GM04503 (cell line): ENCODE results near the gene EOLA2.
"Not testable (repeated sequence)": the region's sequence is repeated elsewhere in the genome, so short reads cannot be mapped to it uniquely, and the experiment has no call there.

Experiments
- DNase-seq: peaks from one replicate; pipeline ENCODE4 v3.0.0-alpha.2; 2012; ENCODE audit warnings: low read depth

The EOLA2 gene

DNA sequence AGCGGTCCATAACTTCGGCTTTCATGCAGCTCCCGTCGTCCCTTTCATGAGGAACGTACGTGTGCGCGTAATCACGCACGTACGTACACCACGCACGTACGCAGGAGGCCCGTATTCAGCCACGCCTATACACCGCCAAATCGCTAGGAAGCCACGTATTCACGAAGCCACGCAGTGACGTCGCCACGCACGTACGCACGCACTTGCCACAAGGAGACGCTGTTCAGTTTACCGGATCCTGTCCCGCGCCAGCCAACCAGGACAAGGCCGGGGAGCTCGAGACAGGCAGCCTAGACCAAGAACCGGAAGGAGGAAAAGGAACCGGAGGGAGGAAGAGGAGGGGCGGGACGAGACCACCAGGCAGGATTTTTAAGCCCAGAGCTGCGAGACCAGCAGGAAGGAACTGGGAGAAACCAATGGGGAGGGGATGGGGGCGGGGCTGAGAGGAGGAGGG lies at the start of gene EOLA2:
EOLA2 (minus strand) TSS at position 65 of the 454 bp plus-strand sequence. CDS start 4,617 bp downstream, outside the sequence.
- DNase-seq, result peak; percentile 86

GRCh38 chrX:149987613-149988012 lies 49.3 kb upstream of the EOLA2 start:
- DNase-seq, result no peak

DNA sequence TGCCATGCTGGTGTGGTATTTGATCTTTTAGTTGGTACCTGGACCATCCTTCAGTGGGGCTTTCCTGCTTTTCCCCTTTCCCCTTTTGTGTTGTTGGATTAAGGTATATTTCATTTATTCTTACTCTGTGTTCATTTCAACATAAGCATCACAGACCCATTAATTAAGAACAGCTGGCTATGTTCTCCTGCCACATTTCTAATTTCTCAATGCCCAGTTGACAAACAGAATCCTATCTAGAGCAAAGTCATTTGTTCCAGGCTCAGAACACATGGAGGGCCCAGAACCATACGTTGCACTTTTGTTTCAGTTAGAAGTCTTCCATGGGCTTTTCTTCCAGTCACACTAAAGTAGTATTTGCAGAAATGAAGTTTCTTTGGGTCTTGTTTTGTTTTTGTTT lies 46.1 kb upstream of the EOLA2 start:
- no peak for DNase-seq

GRCh38 chrX:149982310-149982709 lies 44.0 kb upstream of the EOLA2 start:
- no peak for DNase-seq

DNA sequence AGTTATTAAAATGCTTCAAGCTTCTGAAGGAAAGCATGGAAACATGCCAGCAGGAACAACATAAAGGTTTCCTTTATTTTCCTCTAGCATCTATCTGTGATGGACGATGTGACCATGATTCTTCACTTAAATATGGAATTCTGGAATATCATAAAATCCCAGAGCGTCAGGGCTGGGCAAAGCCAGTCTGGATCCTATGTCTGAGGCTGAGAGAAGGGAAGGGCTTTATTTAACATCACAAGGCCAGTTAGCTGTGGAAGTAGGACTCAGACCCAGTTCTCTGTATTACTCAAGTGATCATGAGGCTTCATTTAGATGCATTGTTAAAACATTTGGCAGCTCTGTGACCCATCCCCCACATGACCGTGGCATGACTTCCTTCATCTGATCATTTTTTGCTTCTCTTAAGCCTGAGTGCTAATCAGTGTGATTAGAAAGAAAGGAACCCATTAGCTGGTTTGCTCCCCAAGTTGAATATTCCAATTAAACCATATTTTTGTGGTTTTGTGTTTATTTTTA lies 40.9 kb upstream of the EOLA2 start:
- no peak for DNase-seq

DNA sequence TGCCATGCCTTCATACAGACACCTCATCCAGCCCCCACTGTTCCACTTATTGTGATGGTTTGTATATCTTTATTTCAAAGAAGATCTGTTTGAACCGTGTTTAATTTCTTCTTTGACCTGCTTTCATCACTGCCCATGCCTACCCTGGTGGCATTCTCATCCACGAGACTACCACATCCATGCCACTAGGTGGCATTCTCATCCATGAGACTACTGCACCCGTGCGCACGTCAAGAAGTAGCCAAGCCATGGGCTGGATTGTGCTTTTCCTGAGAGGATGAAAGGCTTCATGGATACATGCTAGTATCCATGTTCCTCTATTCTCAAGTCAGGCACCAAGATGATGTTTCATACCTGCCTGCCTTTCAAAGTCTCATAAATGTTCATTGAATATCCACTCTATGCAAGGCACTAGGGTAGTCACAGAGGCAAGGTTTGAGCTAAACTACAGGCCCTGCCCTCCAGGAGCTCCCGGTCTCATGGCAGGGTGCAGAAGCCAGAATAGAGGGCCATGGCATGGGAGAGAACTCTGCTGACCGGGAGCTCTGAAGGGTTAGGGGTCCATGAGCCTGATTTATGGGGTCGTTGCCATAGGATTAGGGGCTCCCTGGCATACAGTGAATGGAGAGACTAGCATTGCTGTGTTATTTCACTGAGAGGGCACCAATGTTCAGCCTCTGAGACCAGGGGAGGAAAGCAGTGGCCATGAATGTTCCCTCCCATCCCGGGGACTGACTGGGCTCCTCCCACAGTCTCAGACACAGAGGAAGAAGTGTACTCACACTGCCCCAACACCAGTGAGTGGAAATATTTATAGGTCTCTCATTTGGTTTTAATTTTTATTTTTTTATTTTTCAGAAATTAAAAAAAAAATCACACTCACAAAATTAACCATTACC lies 24.8 kb upstream of the EOLA2 start:
- DNase-seq, result no peak

GRCh38 chrX:149962010-149962409 lies 23.7 kb upstream of the EOLA2 start:
- DNase-seq, result no peak

- no peak for DNase-seq
These were observed 23.3 kb upstream of the EOLA2 start for GRCh38 chrX:149961572-149961971.

DNA sequence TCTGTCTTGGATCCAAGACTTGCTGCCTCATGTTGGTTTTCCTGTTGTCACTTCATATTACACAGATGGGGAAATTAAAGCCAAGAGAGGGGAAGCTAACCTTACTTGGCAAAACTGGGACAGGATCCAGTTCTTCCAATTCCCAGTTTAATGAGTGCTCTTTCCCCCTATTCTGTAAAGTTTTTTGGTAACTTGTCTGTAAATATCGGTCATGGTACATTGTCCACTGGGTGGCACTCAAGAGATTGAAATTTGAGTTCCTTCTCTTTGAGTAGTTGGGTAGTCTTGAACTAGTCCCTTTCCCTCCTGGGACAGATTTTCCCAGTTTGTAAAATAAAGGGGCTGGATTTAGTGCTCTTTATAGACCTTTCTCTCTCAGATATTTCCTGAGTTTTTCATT lies 12.4 kb upstream of the EOLA2 start:
- no peak for DNase-seq

GRCh38 chrX:149949743-149950436 lies 11.6 kb upstream of the EOLA2 start:
- no peak for DNase-seq

GRCh38 chrX:149948016-149948415 lies 9.7 kb upstream of the EOLA2 start:
- no peak for DNase-seq

DNA sequence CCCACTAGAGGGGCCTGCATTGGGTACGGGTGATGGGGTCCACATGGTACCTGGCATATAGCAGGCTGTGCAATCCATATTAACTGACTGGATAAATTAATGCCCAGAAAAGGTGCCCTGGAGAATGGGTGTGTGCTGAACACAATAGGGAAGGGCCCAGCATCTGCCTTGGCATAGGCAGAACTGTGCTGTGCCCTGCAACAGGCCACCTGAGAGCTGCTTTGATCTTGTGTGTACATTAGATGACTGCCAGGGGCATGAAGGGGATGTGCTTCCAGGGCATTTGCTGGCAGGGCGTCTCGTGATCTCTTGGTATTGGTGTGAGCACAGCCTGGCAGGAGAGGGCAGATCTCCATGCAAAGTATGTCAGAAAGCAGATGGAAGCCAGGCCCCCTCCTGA lies 8.6 kb upstream of the EOLA2 start:
- not testable (repeated sequence) for DNase-seq

GRCh38 chrX:149945820-149946219 lies 7.5 kb upstream of the EOLA2 start:
- DNase-seq, result not testable (repeated sequence)

GRCh38 chrX:149945087-149945670 lies 6.9 kb upstream of the EOLA2 start:
- DNase-seq, result not testable (repeated sequence)

- not testable (repeated sequence) for DNase-seq
These were observed 2.4 kb upstream of the EOLA2 start for GRCh38 chrX:149940674-149941024.

DNA sequence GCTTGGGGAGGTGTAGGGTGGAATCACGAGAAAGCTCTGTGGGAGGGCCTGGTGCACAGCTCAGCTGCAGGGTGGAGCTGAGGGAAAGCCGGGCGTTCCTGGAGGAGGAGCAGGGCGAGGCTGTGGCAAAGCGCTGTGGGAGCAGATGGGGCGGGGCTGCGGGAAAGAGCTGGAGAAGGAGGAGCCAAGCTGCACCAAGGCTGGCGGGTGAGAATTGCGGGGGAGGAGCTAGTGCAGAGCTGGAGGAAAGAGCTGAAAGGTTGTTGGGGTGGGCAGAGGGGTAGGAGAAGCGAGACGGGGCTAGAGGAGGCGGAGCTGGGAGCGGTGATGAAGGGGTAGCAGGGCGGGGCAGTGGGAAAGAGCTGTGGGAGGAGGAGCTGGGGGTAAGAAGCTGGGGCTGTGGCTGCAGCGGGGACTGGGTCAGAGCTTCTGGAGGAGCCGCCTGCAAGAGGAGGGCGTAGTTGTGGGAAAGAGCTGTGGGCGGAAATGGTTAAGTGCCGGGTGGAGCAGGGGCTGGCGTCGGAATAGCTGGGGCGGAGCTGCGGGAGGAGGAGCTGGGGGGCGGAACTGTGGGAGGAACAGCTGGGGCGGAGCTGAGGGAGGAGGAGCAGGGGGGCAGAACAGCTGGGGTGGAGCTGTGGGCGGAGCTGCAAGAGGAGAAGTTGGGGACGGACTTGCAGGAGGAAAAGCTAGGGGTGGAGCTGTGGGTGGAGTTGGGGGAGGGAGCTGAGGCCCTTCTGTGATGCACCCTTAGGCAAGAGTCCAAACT lies 1.8 kb upstream of the EOLA2 start:
- DNase-seq, result peak; percentile 82

DNA sequence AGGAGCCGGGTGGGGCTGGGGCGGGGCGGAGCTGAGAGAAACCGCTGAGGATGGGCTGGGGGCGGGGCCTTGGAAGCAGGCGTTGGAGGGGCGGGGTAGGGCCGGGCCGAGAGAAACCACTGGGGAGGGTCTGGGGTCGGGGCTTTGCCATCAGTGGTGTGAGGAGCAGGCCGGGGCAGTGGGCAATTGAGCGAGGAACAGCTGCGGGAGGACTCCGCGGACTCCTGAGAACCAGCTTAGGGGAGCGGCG lies 1.3 kb upstream of the EOLA2 start:
- DNase-seq, result no peak

DNA sequence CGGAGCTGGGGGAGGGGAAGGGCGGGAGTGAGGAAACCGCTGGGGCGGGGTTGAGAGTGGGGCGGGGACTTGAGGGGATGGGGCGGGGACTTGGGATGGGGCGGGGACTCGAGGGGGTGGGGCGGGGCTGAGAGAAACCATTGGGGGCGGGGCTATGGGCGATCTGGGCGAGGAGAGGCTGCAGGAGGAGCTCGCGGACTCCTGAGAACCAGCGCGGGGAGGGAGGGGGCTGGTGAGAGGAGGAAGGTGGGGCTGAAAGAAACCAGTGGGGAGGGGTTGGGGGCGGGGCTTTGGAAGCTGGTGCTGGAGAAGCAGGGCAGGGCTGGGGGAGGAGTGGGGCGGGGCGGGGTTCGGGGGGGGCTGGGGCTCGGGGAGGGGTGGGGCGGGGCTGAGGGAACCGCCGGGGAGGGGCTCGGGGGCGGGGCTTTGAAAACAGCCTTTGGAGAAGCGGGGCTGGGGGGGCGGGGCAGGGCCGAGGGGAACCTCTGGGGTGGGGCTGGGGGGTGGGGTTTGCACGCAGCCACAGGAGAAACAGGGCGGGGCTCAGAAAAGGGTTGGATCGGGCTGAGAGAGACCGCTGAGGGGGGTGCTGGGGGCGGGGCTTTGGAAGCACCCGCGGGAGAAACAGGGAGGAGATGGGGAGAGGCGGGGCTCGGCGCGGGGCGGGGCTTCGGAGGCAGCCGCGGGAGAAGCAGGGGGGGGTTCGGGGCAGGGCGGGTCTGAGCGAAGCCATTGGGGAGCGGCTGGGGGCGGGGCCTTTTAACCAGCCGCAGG lies 777 bp upstream of the EOLA2 start:
- DNase-seq, result peak; percentile 42

DNA sequence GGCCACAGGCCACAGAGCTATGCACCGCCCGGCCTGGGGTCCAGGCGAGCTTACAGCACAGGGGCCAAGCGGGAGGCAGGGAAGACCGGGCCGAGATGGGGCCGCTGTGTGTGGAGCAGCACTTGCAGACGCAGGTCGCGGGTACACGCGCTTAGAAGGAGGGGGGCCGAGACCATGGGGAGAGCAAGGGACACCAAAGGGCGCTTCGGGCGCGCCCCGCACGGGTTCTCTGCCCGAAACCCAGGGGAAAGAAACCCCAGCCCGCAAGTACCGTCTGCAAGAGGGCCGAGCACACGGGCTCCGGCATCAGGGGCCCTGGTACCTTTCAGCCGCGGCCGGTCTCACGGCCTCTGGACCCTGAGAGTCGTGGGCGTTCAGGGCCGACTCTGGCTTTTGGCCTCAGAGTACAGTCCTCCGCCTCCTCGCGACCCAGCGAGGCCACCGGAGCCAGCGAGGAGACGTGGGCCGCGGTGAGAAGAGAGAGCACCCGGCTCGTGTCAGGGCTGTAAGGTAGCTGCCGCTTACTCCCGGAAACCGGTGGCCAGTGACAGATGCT lies 342 bp downstream of the EOLA2 start:
- DNase-seq, result no peak

DNA sequence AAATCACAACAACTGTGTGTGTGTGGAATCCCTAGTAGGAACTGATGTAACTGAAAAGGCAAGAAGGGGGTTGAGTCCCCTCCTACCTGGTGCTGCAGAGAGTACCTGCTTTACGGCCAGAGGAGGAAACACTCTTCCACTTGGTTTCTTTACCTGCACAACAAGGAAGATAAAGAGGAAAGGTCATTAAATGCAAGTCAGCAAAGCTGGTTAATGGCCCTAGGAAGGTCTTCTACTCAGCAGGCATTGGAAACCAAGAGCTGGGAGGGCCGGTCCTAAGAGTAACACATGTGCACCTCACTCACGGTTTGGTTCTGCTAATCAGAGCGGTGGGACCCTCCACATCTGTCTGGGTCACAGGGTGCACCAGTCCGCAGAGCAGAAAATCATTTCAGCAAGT lies 963 bp downstream of the EOLA2 start:
- not testable (repeated sequence) for DNase-seq

DNA sequence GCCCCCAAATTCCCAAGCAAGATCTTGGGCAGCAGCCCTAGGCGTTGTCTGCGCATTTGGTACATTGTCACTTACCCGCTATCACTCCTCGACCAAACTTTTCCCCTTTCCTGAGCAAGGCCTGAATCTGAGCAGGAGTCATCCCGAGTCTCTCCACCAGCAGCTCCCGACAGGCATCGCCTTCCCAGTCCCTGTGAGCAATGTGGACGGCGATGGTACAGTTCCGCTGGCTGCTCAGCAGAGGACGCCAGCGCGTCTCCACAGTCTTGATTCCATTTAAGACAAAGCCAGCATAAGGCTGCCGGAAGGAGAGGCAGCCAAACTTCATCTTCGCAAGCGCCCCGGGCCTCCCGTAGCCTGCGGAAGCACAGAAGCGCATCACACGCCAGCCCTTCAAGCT lies 4.7 kb downstream of the EOLA2 start:
- DNase-seq, result not testable (repeated sequence)
